Activated B cell treated with CpG ODN at 0.5 μM for 24 hours (primary cell): Measurements from ENCODE around the gene ATG9A. TPM values are rescaled to one million over a fixed set of nuclear protein-coding genes. Genes with fewer than 3 reads are reported as not detected.

ENCODE experiments used
- ATAC-seq: fragments of 200-7000 bp; cut with Tn5 transposase; one replicate; pipeline ENCODE4 v1.10.0; 2021; ENCODE audit warnings: low read depth, mild to moderate bottlenecking, moderate library complexity
- CTCF ChIA-PET: fragments of 350-600 bp; sonication (Branson Sonifier 250); formaldehyde crosslinking; loops from one replicate; lab custom pipeline; 2021; ENCODE audit warnings: antibody characterized with exemption; lab: Charles Lee
- POLR2A ChIA-PET: fragments of 350-600 bp; sonication (Branson Sonifier 250); formaldehyde crosslinking; loops from one replicate; lab custom pipeline; 2021; ENCODE audit warnings: antibody characterized with exemption; lab: Charles Lee
- DNase-seq: peaks from one replicate; pipeline ENCODE4 v3.0.0; 2022
- H3K27ac Mint-ChIP-seq: one replicate; pipeline ENCODE4 v1.8.0; 2020; ENCODE audit warnings: mixed read lengths
- H3K27me3 Mint-ChIP-seq: one replicate; pipeline ENCODE4 v1.8.0; 2021; ENCODE audit warnings: mixed read lengths
- H3K36me3 Mint-ChIP-seq: one replicate; pipeline ENCODE4 v1.8.0; 2021; ENCODE audit warnings: low read depth, mixed read lengths
- H3K4me1 Mint-ChIP-seq: one replicate; pipeline ENCODE4 v1.8.0; 2021; ENCODE audit warnings: mixed read lengths
- H3K4me3 Mint-ChIP-seq: one replicate; pipeline ENCODE4 v1.8.0; 2020; ENCODE audit warnings: mild to moderate bottlenecking, mixed read lengths
- H3K9me3 Mint-ChIP-seq: one replicate; pipeline ENCODE4 v1.8.0; 2020; ENCODE audit warnings: mixed read lengths
- intact Hi-C: fragments of 100-400 bp; cut with micrococcal nuclease; formaldehyde crosslinking; loops from one replicate; pipeline ENCODE4 v1.15.1; 2024
- total RNA-seq: library from RNA; stranded (reverse); gene quantifications from 2 replicates; pipeline ENCODE4 v1.2.3, GENCODE V29; 2022
- TF ChIP-seq, protein P1 (sequence below): fragments of 200-600 bp; IDR thresholded peaks from one replicate; pipeline ENCODE4 v1.8.0; 2022; ENCODE audit warnings: antibody characterized with exemption, mild to moderate bottlenecking

The ATG9A gene
- total RNA-seq, 1 donor from 2014 or later, result 38.3 TPM

- Mint-ChIP-seq H3K4me1 (peaks cover 28% of the 10 kb centered on the region), H3K9me3 (no peaks in the 10 kb centered on the region), H3K27me3 (no peaks in the 10 kb centered on the region), H3K27ac (no peak overlapping the region), H3K4me3 (no peak overlapping the region), H3K36me3 (peaks cover 25% of the 10 kb centered on the region)
- TF ChIP-seq, protein P1, sequence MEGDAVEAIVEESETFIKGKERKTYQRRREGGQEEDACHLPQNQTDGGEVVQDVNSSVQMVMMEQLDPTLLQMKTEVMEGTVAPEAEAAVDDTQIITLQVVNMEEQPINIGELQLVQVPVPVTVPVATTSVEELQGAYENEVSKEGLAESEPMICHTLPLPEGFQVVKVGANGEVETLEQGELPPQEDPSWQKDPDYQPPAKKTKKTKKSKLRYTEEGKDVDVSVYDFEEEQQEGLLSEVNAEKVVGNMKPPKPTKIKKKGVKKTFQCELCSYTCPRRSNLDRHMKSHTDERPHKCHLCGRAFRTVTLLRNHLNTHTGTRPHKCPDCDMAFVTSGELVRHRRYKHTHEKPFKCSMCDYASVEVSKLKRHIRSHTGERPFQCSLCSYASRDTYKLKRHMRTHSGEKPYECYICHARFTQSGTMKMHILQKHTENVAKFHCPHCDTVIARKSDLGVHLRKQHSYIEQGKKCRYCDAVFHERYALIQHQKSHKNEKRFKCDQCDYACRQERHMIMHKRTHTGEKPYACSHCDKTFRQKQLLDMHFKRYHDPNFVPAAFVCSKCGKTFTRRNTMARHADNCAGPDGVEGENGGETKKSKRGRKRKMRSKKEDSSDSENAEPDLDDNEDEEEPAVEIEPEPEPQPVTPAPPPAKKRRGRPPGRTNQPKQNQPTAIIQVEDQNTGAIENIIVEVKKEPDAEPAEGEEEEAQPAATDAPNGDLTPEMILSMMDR, result no peak
- ChIA-PET POLR2A (interaction anchor here (1.0 to 1.3 kb wide), 2 partner anchors 15 to 30 kb away, joined by 3 read pairs; partner anchors contain the start of genes ANKZF1, ATG9A, GLB1L and STK16), CTCF (interaction anchor here (1.0 to 1.3 kb wide), 2 partner anchors 45 to 80 kb away, joined by 3 to 4 read pairs; partner anchors contain the start of gene SLC23A3)
- no peak for DNase-seq
- ATAC-seq, result no peak
- intact Hi-C loops, result no loop called here
Measured at GRCh38 chr2:219214786-219215185, 14.7 kb downstream of the ATG9A start.

- ATAC-seq (no peak), DNase-seq (no peak)
- intact Hi-C loops, result no loop called here
- H3K27me3 Mint-ChIP-seq, result no peaks in the 10 kb centered on the region
- CTCF ChIA-PET, result interaction anchor here (1.3 kb wide), 1 partner anchor 81 kb away, joined by 4 read pairs; no protein-coding TSS in a partner anchor
- no peaks in the 10 kb centered on the region for H3K9me3 Mint-ChIP-seq
- TF ChIP-seq, protein P1, result no peak
- H3K36me3 Mint-ChIP-seq, result peaks cover 27% of the 10 kb centered on the region
- no peak overlapping the region for H3K27ac Mint-ChIP-seq
- H3K4me3 Mint-ChIP-seq, result no peak overlapping the region
- POLR2A ChIA-PET, result no interaction called here
- peaks cover 22% of the 10 kb centered on the region for H3K4me1 Mint-ChIP-seq
Measured at GRCh38 chr2:219214141-219214540, 15.3 kb downstream of the ATG9A start.

GRCh38 chr2:219213486-219214071 is 15.9 kb downstream of the ATG9A start:
- ChIA-PET POLR2A (interaction anchor here (3.0 kb wide), 1 partner anchor 37 kb away, joined by 21 read pairs; the partner anchor contains the start of gene CNPPD1), CTCF (interaction anchor here (1.3 to 1.4 kb wide), 2 partner anchors 54 to 81 kb away, joined by 4 read pairs; no protein-coding TSS in a partner anchor)
- no peaks in the 10 kb centered on the region for H3K27me3 Mint-ChIP-seq
- peaks cover 18% of the 10 kb centered on the region for H3K4me1 Mint-ChIP-seq
- DNase-seq (no peak), ATAC-seq (no peak)
- H3K9me3 Mint-ChIP-seq, result no peaks in the 10 kb centered on the region
- H3K27ac Mint-ChIP-seq, result no peak overlapping the region
- TF ChIP-seq, protein P1, result no peak
- no peak overlapping the region for H3K4me3 Mint-ChIP-seq
- peaks cover 30% of the 10 kb centered on the region for H3K36me3 Mint-ChIP-seq
- intact Hi-C loops, result no loop called here

GRCh38 chr2:219213026-219213415 is 16.4 kb downstream of the ATG9A start:
- no peak for ATAC-seq
- TF ChIP-seq, protein P1, result no peak
- H3K27me3 Mint-ChIP-seq, result no peaks in the 10 kb centered on the region
- H3K4me1 Mint-ChIP-seq, result peaks cover 20% of the 10 kb centered on the region
- ChIA-PET POLR2A (interaction anchor here (2.2 to 3.0 kb wide), 2 partner anchors 36 to 66 kb away, joined by 21 to 22 read pairs; partner anchors contain the start of genes CNPPD1 and DNAJB2), CTCF (interaction anchor here (1.4 kb wide), 1 partner anchor 53 kb away, joined by 4 read pairs; no protein-coding TSS in a partner anchor)
- no peak overlapping the region for H3K27ac Mint-ChIP-seq
- H3K4me3 Mint-ChIP-seq, result no peak overlapping the region
- intact Hi-C loops, result no loop called here
- peaks cover 36% of the 10 kb centered on the region for H3K36me3 Mint-ChIP-seq
- no peaks in the 10 kb centered on the region for H3K9me3 Mint-ChIP-seq
- DNase-seq, result no peak

DNA sequence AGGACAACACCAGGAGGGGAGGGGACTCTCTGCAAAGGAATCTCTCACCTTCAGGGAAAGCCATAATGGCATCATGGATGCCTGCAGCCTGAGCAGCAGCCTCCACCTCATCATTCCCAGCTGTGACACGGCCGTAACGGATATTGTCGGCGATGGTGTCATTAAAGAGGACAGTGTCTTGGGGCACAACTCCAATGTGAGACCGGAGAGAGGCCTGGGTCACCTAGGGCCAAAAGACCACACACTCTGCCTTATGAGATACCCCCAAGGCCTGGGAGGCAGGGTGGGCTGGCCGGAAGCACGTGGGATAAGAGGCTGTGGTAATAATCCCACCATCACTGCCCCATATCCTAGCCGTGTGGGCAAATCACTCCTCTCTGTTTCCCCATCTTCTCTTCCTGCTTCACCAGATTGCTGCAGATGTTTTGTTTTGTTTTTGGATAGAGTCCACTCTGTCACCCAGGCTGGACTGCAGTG is 18.5 kb downstream of the ATG9A start:
- DNase-seq, result no peak
- H3K4me1 Mint-ChIP-seq, result peaks cover 27% of the 10 kb centered on the region
- no peak overlapping the region for H3K4me3 Mint-ChIP-seq

More for the DNA sequence above, 18.5 kb downstream of the ATG9A start:
- H3K27ac Mint-ChIP-seq, result no peak overlapping the region
- H3K9me3 Mint-ChIP-seq, result no peaks in the 10 kb centered on the region
- H3K27me3 Mint-ChIP-seq, result no peaks in the 10 kb centered on the region
- H3K36me3 Mint-ChIP-seq, result peaks cover 37% of the 10 kb centered on the region
- CTCF ChIA-PET, result interaction anchor here (0.6 to 2.0 kb wide), 11 partner anchors 16 to 548 kb away, joined by 3 to 14 read pairs (median 3); partner anchors contain the start of gene NHEJ1
- ATAC-seq, result no peak
- intact Hi-C loops, result loop anchor here (1.0 kb wide), 4 partner anchors 35 to 84 kb away; partner anchors contain the start of genes CNPPD1 and NHEJ1
- TF ChIP-seq, protein P1, result no peak
- POLR2A ChIA-PET, result interaction anchor here (0.6 to 3.0 kb wide), 13 partner anchors 19 to 177 kb away, joined by 3 to 22 read pairs (median 6); partner anchors contain the start of genes ANKZF1, CNPPD1, DNAJB2 and DNPEP
